Measurements from ENCODE around the gene MIGA2.
"Not testable (repeated sequence)": the region's sequence is repeated elsewhere in the genome, so short reads cannot be mapped to it uniquely, and the experiment has no call there.

MIGA2 gene

GRCh38 chr9:129104051-129104450 lies 67.6 kb downstream of the MIGA2 start:
- no peak for DNase-seq

- no peak for DNase-seq
These were observed 69.7 kb downstream of the MIGA2 start for GRCh38 chr9:129105857-129106694.

- DNase-seq, result no peak
These were observed 71.2 kb downstream of the MIGA2 start for GRCh38 chr9:129107651-129108050.

DNA sequence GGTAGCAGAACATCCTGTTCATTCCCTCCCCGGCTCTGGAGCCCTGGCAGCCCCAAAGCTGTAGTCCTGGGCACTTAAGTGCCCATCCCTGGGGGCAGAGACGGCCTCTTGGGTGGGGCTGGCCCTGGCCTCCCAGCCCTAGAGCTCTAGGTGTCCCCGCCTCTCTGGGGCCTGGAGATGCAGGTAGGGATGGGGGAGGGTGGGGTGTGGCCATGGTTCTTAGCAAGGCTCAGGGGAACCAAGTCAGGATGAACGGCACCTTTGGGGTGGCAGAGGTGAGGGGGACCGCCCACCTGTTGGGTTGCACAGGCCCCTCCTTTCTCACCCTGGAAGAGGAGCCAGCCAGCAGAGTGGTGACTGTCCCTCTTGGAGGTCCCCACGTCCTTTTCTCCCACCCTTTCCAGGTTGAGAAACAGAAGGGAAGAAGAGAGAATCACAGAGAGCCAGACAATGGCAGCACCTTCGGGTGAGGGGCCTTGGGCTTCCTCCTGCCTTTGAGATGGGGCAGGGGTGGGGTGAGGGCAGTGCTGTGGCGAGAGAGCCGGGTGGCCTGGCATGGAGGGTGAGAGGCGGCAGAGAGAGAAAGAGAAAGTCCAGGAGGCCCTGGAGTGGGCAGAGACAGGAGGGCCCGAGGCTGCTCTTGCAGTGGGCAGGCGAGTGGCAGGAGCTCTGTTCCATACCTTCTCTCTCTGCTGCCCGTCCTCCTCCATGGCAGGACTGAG lies 71.8 kb downstream of the MIGA2 start:
- no peak for DNase-seq

- no peak for DNase-seq
These were observed 72.5 kb downstream of the MIGA2 start for GRCh38 chr9:129108805-129109536.

- peak; percentile 26 for DNase-seq
These were observed 73.1 kb downstream of the MIGA2 start for GRCh38 chr9:129109537-129109903.

- no peak for DNase-seq
These were observed 73.7 kb downstream of the MIGA2 start for GRCh38 chr9:129109952-129110739.

DNA sequence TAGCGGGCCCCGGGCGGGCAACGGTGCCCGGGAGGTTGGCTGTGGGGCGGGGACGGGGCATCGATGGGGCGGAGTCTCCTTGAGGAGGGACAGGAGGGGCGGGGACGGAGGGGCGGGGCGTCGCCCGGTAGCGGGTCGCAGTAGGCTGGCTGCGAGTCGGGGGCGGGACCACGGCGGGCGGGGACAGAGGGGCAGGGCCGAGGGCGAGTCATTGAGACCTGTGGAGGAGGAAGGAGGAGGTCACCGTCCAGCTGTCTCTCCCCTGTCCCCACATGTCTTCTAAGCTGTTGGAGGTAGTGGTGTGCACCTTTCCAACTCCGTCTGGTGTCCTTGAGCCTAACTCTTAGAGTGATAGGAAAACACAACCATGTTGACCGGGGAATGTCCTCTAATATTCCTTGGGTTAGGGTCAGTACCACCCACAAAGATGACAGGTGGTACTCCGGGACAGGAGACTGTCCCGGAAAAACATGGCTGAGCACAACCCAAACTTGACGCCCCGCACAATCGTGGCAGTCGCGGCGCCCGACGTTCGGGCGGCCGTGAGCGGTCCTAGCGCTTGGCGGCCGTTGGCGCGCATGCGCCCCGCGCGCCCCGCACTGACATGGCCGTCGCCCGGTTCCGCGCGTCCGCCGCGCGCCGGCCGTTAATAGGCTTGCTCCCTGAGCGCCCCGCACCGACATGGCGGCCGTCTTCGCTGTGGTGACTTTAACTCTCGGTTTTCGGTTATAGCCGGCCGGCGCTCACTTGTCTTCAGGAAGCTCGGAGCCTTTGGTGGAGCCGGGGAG lies 74.5 kb downstream of the MIGA2 start, which contains the start of the genes CRAT and PTPA:
Gene CRAT, minus strand, starts transcription at position 54 of the 788 bp plus-strand sequence. CDS start 284 bp downstream, outside the sequence.
Gene PTPA, plus strand, starts transcription at position 676 of the 788 bp plus-strand sequence. CDS start 186 bp downstream, outside the sequence.
- no peak for DNase-seq

DNA sequence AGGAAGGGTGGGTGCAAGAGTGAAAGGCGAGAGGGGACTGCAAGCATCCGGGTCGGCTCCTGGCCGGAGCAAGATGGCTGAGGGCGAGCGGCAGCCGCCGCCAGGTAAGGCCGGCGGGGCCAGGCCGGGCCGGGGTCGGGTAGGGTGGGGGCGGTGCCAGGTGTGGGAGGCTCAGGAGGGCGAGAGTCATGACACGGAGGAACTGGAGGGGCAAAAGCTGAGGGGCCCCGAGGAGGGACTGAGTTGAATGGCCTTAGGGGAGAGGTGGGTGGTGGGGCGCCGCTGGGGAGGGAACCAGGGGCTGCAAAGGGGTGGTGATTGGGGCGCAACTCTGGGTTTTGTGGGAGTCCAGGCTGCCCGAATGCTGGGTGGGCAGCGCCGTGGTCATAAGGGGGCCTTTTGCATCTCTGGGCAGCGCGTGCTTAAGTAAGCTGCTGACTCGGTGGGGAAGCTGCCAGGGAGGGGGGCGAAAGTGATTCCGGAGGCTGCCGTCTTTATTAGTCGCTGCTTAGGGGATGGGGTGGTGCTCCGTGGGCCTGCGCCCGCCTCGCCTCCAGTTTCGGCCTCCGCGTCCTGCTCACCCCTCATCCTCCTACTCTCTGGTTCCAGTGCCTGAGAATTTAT lies 75.2 kb downstream of the MIGA2 start:
- no peak for DNase-seq

GRCh38 chr9:129112526-129112925 lies 76.1 kb downstream of the MIGA2 start:
- DNase-seq, result not testable (repeated sequence)

GRCh38 chr9:129113645-129114304 lies 77.3 kb downstream of the MIGA2 start:
- DNase-seq, result no peak

- DNase-seq, result no peak
These were observed 82.4 kb downstream of the MIGA2 start for GRCh38 chr9:129118799-129119198.

DNA sequence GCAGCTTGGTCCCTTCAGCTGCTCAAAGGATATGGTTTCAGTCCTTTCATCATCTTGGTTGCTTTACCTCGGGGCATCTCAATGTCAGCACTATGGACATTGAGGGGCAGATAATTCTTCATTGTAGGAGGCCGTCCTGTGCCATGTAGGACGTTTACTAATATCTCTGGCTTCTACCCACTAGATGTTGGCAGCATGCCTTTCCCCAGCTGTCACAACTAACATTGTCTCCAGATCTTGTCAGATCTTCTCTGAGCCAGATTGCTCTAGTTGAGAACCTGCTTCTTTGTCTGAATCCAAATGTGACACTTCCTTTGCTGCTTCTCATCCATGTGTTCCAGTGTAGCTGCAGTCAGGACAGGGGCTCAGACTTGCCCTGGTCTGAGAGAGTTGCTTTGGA lies 85.1 kb downstream of the MIGA2 start:
- DNase-seq, result no peak
